Lower leg skin (tissue), 4 donors: ENCODE results near the gene PLEKHA6. TPM values are rescaled to one million over a fixed set of nuclear protein-coding genes. Genes with fewer than 3 reads are reported as not detected.

Experiments used
- DNase-seq, 2 donors: peaks; one replicate each; pipeline ENCODE4 v3.0.0-alpha.2; 2019; ENCODE audit warnings: low spot score in 2 of 2
- H3K4me3 ChIP-seq: fragments of 200-600 bp; sonication (generic); 2 replicates; pipeline ENCODE4 v1.5.1; 2017; ENCODE audit warnings: mild to moderate bottlenecking, low read depth; ENCODE audit not compliant: poor library complexity, severe bottlenecking
- POLR2A ChIP-seq, 2 donors: fragments of 450-650 bp; IDR thresholded peaks; one replicate each; pipeline ENCODE4 v1.6.1; 2016 to 2017; ENCODE audit warnings: antibody characterized with exemption in 2 of 2, mild to moderate bottlenecking in 1 of 2, moderate library complexity in 1 of 2
- WGBS, 2 donors: methylation state at CpG; one replicate each; pipeline ENCODE4 v1.1.5; 2018; 5-methylcytosine and 5-hydroxymethylcytosine counted together
- intact Hi-C: fragments of 100-400 bp; cut with DNase I; formaldehyde crosslinking; loops from one replicate; pipeline ENCODE4 v1.15.0; 2023; ENCODE audit warnings: low total_unique reads
- total RNA-seq, 4 donors: library from RNA; depleted of rRNA; stranded (reverse); fragments of >200 nt; gene quantifications; one replicate each; pipeline ENCODE4 v1.1.0, GENCODE V29; 2016
- TF ChIP-seq, protein P1 (sequence below), 3 donors: fragments of 450-650 bp; IDR thresholded peaks; one replicate each; pipeline ENCODE4 v1.5.1; 2016; ENCODE audit warnings: antibody characterized with exemption in 3 of 3, mild to moderate bottlenecking in 3 of 3, moderate library complexity in 2 of 3

The PLEKHA6 gene
- total RNA-seq, 4 donors from 2014 or later = 1.7 to 16.4 (median 11.1) TPM

DNA sequence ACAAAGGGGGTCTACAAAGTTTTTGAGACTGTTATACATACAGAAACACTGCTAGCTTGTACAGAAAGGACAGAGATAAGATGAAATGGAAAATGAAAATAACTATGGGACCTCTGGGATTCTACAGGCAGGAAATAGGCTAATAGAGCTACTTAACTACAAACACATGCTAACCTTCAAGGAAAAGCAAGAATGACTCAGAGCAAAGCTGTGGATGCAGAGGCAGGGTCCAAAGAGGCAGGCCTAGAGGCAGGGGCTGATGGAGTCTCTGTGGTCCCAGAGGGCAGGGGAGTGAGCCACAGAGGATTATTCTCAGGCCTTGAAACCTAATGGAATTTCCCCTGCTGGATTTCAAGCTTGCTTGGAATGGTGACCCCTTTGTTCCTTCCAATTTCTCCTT is 127.2 kb downstream of the PLEKHA6 start:
- DNase-seq = peak in 1 of 2 donors; percentile 31
- no peak overlapping the region for H3K4me3 ChIP-seq
- intact Hi-C loops = no loop called here
- no peak for TF ChIP-seq POLR2A (IDR thresholded peaks at IDR 0.05)
- TF ChIP-seq, protein P1, sequence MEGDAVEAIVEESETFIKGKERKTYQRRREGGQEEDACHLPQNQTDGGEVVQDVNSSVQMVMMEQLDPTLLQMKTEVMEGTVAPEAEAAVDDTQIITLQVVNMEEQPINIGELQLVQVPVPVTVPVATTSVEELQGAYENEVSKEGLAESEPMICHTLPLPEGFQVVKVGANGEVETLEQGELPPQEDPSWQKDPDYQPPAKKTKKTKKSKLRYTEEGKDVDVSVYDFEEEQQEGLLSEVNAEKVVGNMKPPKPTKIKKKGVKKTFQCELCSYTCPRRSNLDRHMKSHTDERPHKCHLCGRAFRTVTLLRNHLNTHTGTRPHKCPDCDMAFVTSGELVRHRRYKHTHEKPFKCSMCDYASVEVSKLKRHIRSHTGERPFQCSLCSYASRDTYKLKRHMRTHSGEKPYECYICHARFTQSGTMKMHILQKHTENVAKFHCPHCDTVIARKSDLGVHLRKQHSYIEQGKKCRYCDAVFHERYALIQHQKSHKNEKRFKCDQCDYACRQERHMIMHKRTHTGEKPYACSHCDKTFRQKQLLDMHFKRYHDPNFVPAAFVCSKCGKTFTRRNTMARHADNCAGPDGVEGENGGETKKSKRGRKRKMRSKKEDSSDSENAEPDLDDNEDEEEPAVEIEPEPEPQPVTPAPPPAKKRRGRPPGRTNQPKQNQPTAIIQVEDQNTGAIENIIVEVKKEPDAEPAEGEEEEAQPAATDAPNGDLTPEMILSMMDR (IDR thresholded peaks at IDR 0.05) = no peak

DNA sequence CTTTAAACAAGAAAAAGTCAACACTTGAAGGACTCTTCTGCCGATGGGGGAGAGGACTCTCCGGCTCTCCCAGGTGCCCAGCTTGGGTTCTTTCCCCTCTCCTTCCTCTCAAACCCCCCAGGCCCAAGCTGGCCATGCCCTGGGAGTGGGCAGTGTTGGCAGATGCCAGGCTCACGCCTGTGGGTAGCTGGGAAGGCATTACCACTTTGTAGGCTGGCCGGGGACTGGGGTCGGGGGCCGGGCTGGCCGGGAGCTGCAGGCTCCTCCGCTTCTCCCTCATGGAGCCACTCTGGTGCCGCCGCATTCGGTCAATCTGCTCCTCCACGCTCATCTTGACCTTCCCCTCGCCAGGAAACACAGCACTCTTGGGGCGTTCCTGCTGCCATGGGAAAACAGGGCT is 129.5 kb downstream of the PLEKHA6 start:
- intact Hi-C loops = no loop called here

GRCh38 chr1:204228896-204229295 is 130.8 kb downstream of the PLEKHA6 start:
- no peak overlapping the region for H3K4me3 ChIP-seq
- TF ChIP-seq POLR2A (IDR thresholded peaks at IDR 0.05) = no peak
- TF ChIP-seq, protein P1 (IDR thresholded peaks at IDR 0.05) = no peak
- 95 to 98% methylated on average over 13 of the region's 13 CpGs for WGBS, 2 donors
- intact Hi-C loops = no loop called here
- DNase-seq = peak in 1 of 2 donors; percentile 68

More for the DNA sequence above, 129.5 kb downstream of the PLEKHA6 start:
- DNase-seq = peak in 1 of 2 donors; percentile 52
- H3K4me3 ChIP-seq = no peak overlapping the region
- TF ChIP-seq POLR2A (IDR thresholded peaks at IDR 0.05) = no peak
- TF ChIP-seq, protein P1 (IDR thresholded peaks at IDR 0.05) = no peak
- 96 to 97% methylated on average over 14 of the region's 14 CpGs for WGBS, 2 donors

DNA sequence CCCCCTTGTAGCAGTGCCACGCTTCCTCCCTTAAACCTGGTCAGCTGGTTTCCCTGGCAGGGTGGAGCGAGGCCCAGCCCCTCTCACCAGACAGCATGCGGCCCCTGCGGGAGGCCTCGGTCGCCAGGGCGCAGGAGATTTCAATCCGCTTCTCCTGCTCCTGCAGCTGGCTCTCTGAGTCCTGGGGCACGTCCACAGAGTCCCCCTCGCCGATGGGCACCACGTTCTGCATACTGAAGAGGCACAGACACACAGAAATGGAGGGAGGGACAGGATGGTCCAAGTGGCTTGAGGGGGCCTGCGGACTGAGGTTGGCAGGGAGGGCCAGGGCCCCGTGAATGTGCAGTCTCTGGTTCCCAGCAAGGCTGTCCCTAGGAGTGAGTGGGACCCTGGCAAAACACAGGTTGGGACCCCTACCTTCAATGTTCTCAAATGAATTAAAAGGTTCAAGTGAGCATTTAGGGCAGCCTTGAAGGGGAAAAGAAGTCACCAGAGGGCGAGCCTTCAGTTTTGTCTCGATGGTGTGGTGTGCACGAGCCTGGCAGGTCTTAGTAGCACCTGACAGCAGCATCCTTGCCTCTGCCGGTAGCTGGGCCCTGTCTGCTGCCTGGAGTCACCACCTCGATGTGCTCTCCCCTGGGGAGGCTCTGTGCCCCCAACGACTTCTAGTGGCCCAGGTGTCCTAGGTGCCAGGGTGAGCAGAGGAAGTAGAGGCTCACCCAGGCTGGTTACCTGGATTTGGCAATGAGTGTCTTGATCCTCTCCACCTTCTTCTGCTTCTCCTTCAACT is 131.5 kb downstream of the PLEKHA6 start:
- H3K4me3 ChIP-seq = no peak overlapping the region
- DNase-seq = peak in 1 of 2 donors; percentile 68
- intact Hi-C loops = no loop called here
- TF ChIP-seq, protein P1 (IDR thresholded peaks at IDR 0.05) = no peak
- 90% methylated on average over 20 of the region's 20 CpGs for WGBS, 2 donors

DNA sequence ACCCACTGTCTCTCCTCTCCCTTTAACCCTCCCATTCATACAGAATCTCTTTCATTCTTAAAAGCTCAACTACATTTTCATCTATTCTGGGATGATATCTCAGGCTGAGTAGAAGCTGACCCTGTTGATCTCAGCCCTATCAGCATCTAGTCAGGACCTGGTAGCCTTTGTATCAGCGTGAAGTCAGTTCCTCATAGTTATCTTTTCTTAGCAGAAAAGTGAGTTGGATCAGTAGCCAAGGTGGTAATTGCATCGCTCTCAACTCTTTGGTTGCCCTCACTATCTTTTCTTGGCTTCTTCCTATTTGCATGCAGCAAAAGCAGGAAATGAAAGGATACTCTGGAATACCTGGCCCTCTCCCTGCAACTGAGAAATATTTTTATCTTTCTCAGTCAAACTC is 132.4 kb downstream of the PLEKHA6 start:
- intact Hi-C loops = no loop called here
- no peak overlapping the region for H3K4me3 ChIP-seq
- TF ChIP-seq, protein P1 (IDR thresholded peaks at IDR 0.05) = no peak
- no peak for TF ChIP-seq POLR2A (IDR thresholded peaks at IDR 0.05)
- no peak for DNase-seq
- 97 to 98% methylated on average over 2 of the region's 2 CpGs for WGBS, 2 donors
